ENCODE measurements around the gene AKT2.
"Not testable (repeated sequence)": the region's sequence is repeated elsewhere in the genome, so short reads cannot be mapped to it uniquely, and the experiment has no call there.

The AKT2 gene

GRCh38 chr19:40221858-40222619 is 63.1 kb downstream of the AKT2 start:
- Histone ChIP-seq H3K27me3 (ENCODE audit: control insufficient read depth, insufficient read depth, low read length) (peaks cover 68% of the 10 kb centered on the region), H3K4me3 (ENCODE audit: low read depth, low read length) (no peak overlapping the region), H3K27ac (ENCODE audit: low read depth, low read length) (no peak overlapping the region), H3K9ac (ENCODE audit: low read length) (no peak overlapping the region), H3K4me1 (ENCODE audit: control insufficient read depth, insufficient read depth, low read length) (peaks cover 15% of the 10 kb centered on the region; the same call in 1 of the 2 replicates), H3K9me3 (ENCODE audit: control insufficient read depth, insufficient read depth, low read depth, low read length) (no peaks in the 10 kb centered on the region), H3K36me3 (ENCODE audit: control insufficient read depth, insufficient read depth, low read length) (no peaks in the 10 kb centered on the region)

GRCh38 chr19:40220674-40221073 is 64.5 kb downstream of the AKT2 start:
- Histone ChIP-seq H3K4me3 (ENCODE audit: low read depth, low read length) (no peak overlapping the region), H3K27ac (ENCODE audit: low read depth, low read length) (no peak overlapping the region), H3K9me3 (ENCODE audit: control insufficient read depth, insufficient read depth, low read depth, low read length) (no peaks in the 10 kb centered on the region), H3K4me1 (ENCODE audit: control insufficient read depth, insufficient read depth, low read length) (peaks cover 9% of the 10 kb centered on the region; the same call in 1 of the 2 replicates), H3K9ac (ENCODE audit: low read length) (no peak overlapping the region), H3K27me3 (ENCODE audit: control insufficient read depth, insufficient read depth, low read length) (peaks cover 68% of the 10 kb centered on the region), H3K36me3 (ENCODE audit: control insufficient read depth, insufficient read depth, low read length) (no peaks in the 10 kb centered on the region)

DNA sequence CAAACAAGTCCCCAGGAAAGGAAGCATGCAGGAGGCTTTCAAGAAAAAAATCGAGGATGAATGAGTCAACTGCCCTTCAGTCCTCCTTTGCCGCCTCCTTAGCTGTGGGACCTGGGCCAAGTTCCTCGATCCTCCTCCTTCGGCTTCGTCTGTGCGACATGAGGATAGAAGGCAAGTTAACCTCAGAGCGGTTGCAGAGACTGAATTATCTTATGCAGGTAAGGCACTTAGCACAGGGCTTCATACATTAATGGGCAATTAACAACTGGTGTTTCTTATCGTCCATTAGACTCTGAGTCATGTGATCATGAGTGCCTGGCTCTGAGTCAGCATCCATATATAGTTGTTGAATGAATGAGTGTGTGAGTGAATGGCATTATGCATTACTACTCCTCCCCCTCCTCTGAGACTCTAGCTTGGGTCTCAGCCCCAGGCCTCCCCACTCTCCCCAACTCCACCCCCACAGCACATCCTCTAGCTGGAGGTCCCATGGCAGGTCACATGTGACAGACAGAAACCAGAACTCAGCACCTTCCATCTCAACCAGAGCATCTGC is 65.3 kb downstream of the AKT2 start:
- Histone ChIP-seq H3K4me1 (ENCODE audit: control insufficient read depth, insufficient read depth, low read length) (peaks cover 8% of the 10 kb centered on the region; the same call in 1 of the 2 replicates), H3K27me3 (ENCODE audit: control insufficient read depth, insufficient read depth, low read length) (peaks cover 63% of the 10 kb centered on the region), H3K36me3 (ENCODE audit: control insufficient read depth, insufficient read depth, low read length) (no peaks in the 10 kb centered on the region), H3K9ac (ENCODE audit: low read length) (no peak overlapping the region), H3K4me3 (ENCODE audit: low read depth, low read length) (no peak overlapping the region), H3K9me3 (ENCODE audit: control insufficient read depth, insufficient read depth, low read depth, low read length) (no peaks in the 10 kb centered on the region), H3K27ac (ENCODE audit: low read depth, low read length) (no peak overlapping the region)

DNA sequence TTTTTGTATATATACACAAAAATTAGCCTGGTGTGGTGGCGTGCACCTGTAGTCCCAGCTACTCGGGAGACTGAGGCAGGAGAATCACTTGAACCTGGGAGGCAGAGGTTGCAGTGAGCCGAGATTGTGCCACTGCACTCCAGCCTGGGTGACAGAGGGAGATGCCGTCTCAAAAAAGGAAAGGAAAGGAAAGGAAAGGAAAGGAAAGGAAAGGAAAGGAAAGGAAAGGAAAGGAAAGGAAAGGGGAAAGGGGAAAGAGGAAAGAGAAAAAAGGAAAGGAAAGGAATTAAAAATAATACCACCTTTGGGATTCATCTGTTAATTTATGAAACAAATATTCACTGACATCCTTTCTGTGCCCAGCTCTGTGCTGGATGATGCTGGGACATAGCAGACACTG is 66.1 kb downstream of the AKT2 start:
- H3K4me3 ChIP-seq (ENCODE audit: low read depth, low read length); H3K9me3 ChIP-seq (ENCODE audit: control insufficient read depth, insufficient read depth, low read depth, low read length); H3K9ac ChIP-seq (ENCODE audit: low read length); H3K27ac ChIP-seq (ENCODE audit: low read depth, low read length); H3K4me1 ChIP-seq (ENCODE audit: control insufficient read depth, insufficient read depth, low read length); H3K36me3 ChIP-seq (ENCODE audit: control insufficient read depth, insufficient read depth, low read length): not testable (repeated sequence)
- peaks cover 62% of the 10 kb centered on the region for H3K27me3 ChIP-seq (ENCODE audit: control insufficient read depth, insufficient read depth, low read length)

DNA sequence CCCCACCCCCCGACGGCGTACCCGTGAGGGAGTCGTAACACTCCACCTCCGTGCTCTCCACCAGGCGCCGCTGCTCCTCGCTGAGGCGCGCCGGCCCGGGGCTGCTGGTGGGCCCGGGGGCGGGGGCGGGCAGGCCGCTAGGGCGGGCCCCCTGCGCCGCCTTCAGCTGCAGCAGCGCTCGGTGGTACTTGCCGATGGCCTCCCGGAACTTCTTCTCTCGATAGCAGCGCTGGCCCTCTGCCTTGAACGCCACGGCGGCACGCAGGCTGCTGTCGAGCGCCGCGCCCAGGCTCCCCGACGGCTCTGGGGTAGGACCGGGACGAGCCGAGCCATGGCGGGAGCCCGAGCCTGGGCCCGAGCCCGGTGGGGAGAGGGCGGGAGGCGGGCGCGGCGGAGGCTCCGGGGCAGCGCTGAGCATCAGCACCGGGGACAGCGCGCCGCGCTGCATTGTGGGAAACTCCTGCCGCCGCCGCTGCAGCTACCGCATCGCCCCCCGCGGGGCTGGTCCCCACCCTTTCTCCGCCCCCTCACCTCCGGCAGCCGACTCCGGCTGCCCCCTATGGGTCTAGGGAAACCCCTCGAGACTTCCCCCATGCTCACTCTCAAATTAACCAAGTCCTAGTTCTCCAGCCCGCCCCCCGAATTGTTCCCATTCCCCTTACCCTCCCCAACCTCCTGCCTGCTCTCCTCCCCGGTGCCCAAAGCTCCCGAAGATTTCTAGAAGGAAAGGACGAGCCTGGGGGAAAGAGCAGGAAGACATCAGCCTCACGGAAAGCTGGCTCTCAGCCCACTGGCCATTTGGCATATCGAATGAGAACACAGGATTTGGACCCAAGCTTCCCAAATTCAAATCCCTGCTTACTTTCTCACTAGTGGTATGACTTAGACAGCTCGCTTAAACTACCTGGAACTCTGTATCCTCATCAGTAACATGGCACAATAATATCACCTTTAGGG is 66.9 kb downstream of the AKT2 start, which contains the start of gene TTC9B:
Gene TTC9B, minus strand, starts transcription at position 451 of the 957 bp plus-strand sequence. Its CDS starts 3 bp downstream, at position 448.
- Histone ChIP-seq H3K27me3 (ENCODE audit: control insufficient read depth, insufficient read depth, low read length) (peaks cover 55% of the 10 kb centered on the region), H3K27ac (ENCODE audit: low read depth, low read length) (no peak within 1 kb of the TSS), H3K9ac (ENCODE audit: low read length) (no peak within 1 kb of the TSS), H3K4me1 (ENCODE audit: control insufficient read depth, insufficient read depth, low read length) (peaks cover 8% of the 10 kb centered on the region; the same call in 1 of the 2 replicates), H3K4me3 (ENCODE audit: low read depth, low read length) (peak within 1 kb of the TSS; percentile 49), H3K9me3 (ENCODE audit: control insufficient read depth, insufficient read depth, low read depth, low read length) (no peaks in the 10 kb centered on the region), H3K36me3 (ENCODE audit: control insufficient read depth, insufficient read depth, low read length) (no peaks in the 10 kb centered on the region)

- Histone ChIP-seq H3K4me1 (ENCODE audit: control insufficient read depth, insufficient read depth, low read length) (peaks cover 5% of the 10 kb centered on the region; the same call in 1 of the 2 replicates), H3K9me3 (ENCODE audit: control insufficient read depth, insufficient read depth, low read depth, low read length) (no peaks in the 10 kb centered on the region), H3K36me3 (ENCODE audit: control insufficient read depth, insufficient read depth, low read length) (peaks cover 3% of the 10 kb centered on the region), H3K9ac (ENCODE audit: low read length) (no peak overlapping the region), H3K4me3 (ENCODE audit: low read depth, low read length) (peak overlapping the region; percentile 49), H3K27ac (ENCODE audit: low read depth, low read length) (no peak overlapping the region), H3K27me3 (ENCODE audit: control insufficient read depth, insufficient read depth, low read length) (peaks cover 48% of the 10 kb centered on the region)
These were observed 67.9 kb downstream of the AKT2 start for GRCh38 chr19:40217027-40217810.

DNA sequence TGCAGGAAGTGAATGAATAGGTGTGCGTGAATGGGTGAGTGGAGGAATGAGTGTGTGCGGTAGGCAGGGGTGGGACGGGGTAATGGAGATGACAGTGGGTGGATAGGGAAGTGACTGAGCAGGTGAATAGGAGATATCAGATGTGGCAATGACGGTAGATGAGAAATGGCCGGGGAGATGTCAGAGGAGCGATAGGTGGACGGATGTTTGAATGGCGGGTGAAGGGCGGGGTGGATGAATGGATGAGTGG is 68.4 kb downstream of the AKT2 start:
- peak overlapping the region; percentile 49 for H3K4me3 ChIP-seq (ENCODE audit: low read depth, low read length)
- no peak overlapping the region for H3K27ac ChIP-seq (ENCODE audit: low read depth, low read length)
- H3K9ac ChIP-seq (ENCODE audit: low read length), result no peak overlapping the region
- peaks cover 48% of the 10 kb centered on the region for H3K27me3 ChIP-seq (ENCODE audit: control insufficient read depth, insufficient read depth, low read length)
- H3K9me3 ChIP-seq (ENCODE audit: control insufficient read depth, insufficient read depth, low read depth, low read length), result no peaks in the 10 kb centered on the region
- peaks cover 6% of the 10 kb centered on the region for H3K36me3 ChIP-seq (ENCODE audit: control insufficient read depth, insufficient read depth, low read length)
- H3K4me1 ChIP-seq (ENCODE audit: control insufficient read depth, insufficient read depth, low read length), result peaks cover 5% of the 10 kb centered on the region; the same call in 1 of the 2 replicates

GRCh38 chr19:40216013-40216776 is 69.0 kb downstream of the AKT2 start:
- Histone ChIP-seq H3K27me3 (ENCODE audit: control insufficient read depth, insufficient read depth, low read length) (peaks cover 48% of the 10 kb centered on the region), H3K9ac (ENCODE audit: low read length) (no peak overlapping the region), H3K4me3 (ENCODE audit: low read depth, low read length) (peak overlapping the region; percentile 49), H3K36me3 (ENCODE audit: control insufficient read depth, insufficient read depth, low read length) (peaks cover 6% of the 10 kb centered on the region), H3K4me1 (ENCODE audit: control insufficient read depth, insufficient read depth, low read length) (peaks cover 5% of the 10 kb centered on the region; the same call in 1 of the 2 replicates), H3K27ac (ENCODE audit: low read depth, low read length) (no peak overlapping the region), H3K9me3 (ENCODE audit: control insufficient read depth, insufficient read depth, low read depth, low read length) (no peaks in the 10 kb centered on the region)

- Histone ChIP-seq H3K9me3 (ENCODE audit: control insufficient read depth, insufficient read depth, low read depth, low read length) (no peaks in the 10 kb centered on the region), H3K27ac (ENCODE audit: low read depth, low read length) (no peak overlapping the region), H3K9ac (ENCODE audit: low read length) (no peak overlapping the region), H3K36me3 (ENCODE audit: control insufficient read depth, insufficient read depth, low read length) (peaks cover 6% of the 10 kb centered on the region), H3K4me3 (ENCODE audit: low read depth, low read length) (no peak overlapping the region), H3K4me1 (ENCODE audit: control insufficient read depth, insufficient read depth, low read length) (peaks cover 11% of the 10 kb centered on the region; the same call in 1 of the 2 replicates), H3K27me3 (ENCODE audit: control insufficient read depth, insufficient read depth, low read length) (peaks cover 39% of the 10 kb centered on the region)
These were observed 70.2 kb downstream of the AKT2 start for GRCh38 chr19:40214936-40215335.

Measured in HUES6 (cell line).